DMS153 treated with DMSO at 0.1 percent for 48 hours (cell line): Measurements from ENCODE around the gene DHX15.

Source experiments
- DNase-seq: peaks from one replicate; lab custom pipeline; 2025; ENCODE audit not compliant: unreplicated experiment; lab: John Stamatoyannopoulos, UW

DHX15 gene

GRCh38 chr4:24584211-24584850, at the start of gene DHX15:
Gene DHX15, minus strand, starts transcription at chr4:24584554. Its CDS starts 161 bp downstream, at chr4:24584393.
- peak; percentile 35 for DNase-seq

- DNase-seq, result no peak
These were observed 47.7 kb upstream of the DHX15 start for GRCh38 chr4:24632011-24632410.

- DNase-seq, result no peak
These were observed 46.6 kb upstream of the DHX15 start for GRCh38 chr4:24630937-24631336.

GRCh38 chr4:24625091-24625490, 40.7 kb upstream of the DHX15 start:
- no peak for DNase-seq

- DNase-seq, result no peak
These were observed 40.0 kb upstream of the DHX15 start for GRCh38 chr4:24624381-24624780.

GRCh38 chr4:24622146-24622834, 37.9 kb upstream of the DHX15 start:
- no peak for DNase-seq

GRCh38 chr4:24615977-24616376, 31.6 kb upstream of the DHX15 start:
- no peak for DNase-seq

GRCh38 chr4:24614881-24615280, 30.5 kb upstream of the DHX15 start:
- DNase-seq, result no peak

GRCh38 chr4:24613502-24613901, 29.1 kb upstream of the DHX15 start:
- no peak for DNase-seq

- DNase-seq, result no peak
These were observed 27.2 kb upstream of the DHX15 start for GRCh38 chr4:24611575-24611974.

- DNase-seq, result no peak
These were observed 23.0 kb upstream of the DHX15 start for GRCh38 chr4:24607334-24607733.

GRCh38 chr4:24605216-24605615, 20.9 kb upstream of the DHX15 start:
- DNase-seq, result no peak

- no peak for DNase-seq
These were observed 20.3 kb upstream of the DHX15 start for GRCh38 chr4:24604558-24605214.

- no peak for DNase-seq
These were observed 19.0 kb upstream of the DHX15 start for GRCh38 chr4:24603343-24603742.

- no peak for DNase-seq
These were observed 16.8 kb upstream of the DHX15 start for GRCh38 chr4:24601121-24601520.

GRCh38 chr4:24599275-24599674, 14.9 kb upstream of the DHX15 start:
- no peak for DNase-seq

- DNase-seq, result no peak
These were observed 13.7 kb upstream of the DHX15 start for GRCh38 chr4:24598025-24598424.

- no peak for DNase-seq
These were observed 11.3 kb upstream of the DHX15 start for GRCh38 chr4:24595659-24596058.

- DNase-seq, result no peak
These were observed 10.5 kb upstream of the DHX15 start for GRCh38 chr4:24594887-24595286.

- no peak for DNase-seq
These were observed 5.1 kb upstream of the DHX15 start for GRCh38 chr4:24589448-24589847.

- DNase-seq, result no peak
These were observed 4.0 kb upstream of the DHX15 start for GRCh38 chr4:24588216-24588954.
